PFSK-1 (cell line): ENCODE data around the gene GRIP1.

ENCODE experiments used
- FOXP2 ChIP-seq: optimal IDR thresholded peaks from 2 replicates; pipeline ENCODE3; 2011; ENCODE audit warnings: borderline replicate concordance, control low read depth, inconsistent platforms; ENCODE audit not compliant: insufficient read depth; ENCODE audit errors: extremely low read length, extremely low read depth
- POLR2AphosphoS5 ChIP-seq: IDR thresholded peaks from 2 replicates; pipeline ENCODE4 v1.6.1; 2012; ENCODE audit warnings: low read depth, mild to moderate bottlenecking, control low read depth, low read length, moderate library complexity
- SIN3A ChIP-seq: IDR thresholded peaks from 2 replicates; pipeline ENCODE4 v1.6.1; 2012; ENCODE audit warnings: mild to moderate bottlenecking, low read length, moderate library complexity, borderline replicate concordance; ENCODE audit not compliant: insufficient read depth
- TAF1 ChIP-seq: IDR thresholded peaks from 2 replicates; pipeline ENCODE4 v1.6.1; 2012; ENCODE audit warnings: low read length, control low read depth, borderline replicate concordance; ENCODE audit not compliant: insufficient read depth
- TF ChIP-seq, protein P1 (sequence below), 2 experiments: IDR thresholded peaks; 2 replicates each; pipeline versions ENCODE4 v1.6.1 to v1.8.0; 2011 to 2012; ENCODE audit warnings: low read depth in 2 of 2, low read length in 2 of 2, control low read depth in 1 of 2, inconsistent platforms in 1 of 2, mild to moderate bottlenecking in 1 of 2, moderate library complexity in 1 of 2; ENCODE audit not compliant: insufficient read depth in 1 of 2

The GRIP1 gene

DNA sequence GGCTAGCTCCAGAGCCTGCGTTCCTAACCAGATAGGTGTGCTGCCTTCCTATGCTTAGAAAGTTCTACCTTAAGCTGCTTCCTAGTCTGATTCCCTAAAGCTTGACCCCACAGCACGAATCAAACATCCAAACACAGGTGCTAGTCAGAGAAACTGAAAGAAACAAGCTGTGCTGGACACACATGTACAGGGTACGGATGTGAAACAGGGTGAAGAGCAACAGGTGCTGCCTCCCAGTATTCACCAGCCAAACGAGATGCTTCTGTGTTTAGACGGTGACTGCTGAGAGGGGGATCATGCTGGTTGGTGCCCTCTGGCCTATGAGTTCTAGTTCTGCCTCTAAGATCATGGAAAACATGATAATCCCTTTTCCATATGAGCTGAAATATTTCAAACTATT is 105.3 kb downstream of the GRIP1 start:
- TF ChIP-seq SIN3A (no peak), POLR2AphosphoS5 (no peak), TAF1 (no peak)
- TF ChIP-seq, protein P1, sequence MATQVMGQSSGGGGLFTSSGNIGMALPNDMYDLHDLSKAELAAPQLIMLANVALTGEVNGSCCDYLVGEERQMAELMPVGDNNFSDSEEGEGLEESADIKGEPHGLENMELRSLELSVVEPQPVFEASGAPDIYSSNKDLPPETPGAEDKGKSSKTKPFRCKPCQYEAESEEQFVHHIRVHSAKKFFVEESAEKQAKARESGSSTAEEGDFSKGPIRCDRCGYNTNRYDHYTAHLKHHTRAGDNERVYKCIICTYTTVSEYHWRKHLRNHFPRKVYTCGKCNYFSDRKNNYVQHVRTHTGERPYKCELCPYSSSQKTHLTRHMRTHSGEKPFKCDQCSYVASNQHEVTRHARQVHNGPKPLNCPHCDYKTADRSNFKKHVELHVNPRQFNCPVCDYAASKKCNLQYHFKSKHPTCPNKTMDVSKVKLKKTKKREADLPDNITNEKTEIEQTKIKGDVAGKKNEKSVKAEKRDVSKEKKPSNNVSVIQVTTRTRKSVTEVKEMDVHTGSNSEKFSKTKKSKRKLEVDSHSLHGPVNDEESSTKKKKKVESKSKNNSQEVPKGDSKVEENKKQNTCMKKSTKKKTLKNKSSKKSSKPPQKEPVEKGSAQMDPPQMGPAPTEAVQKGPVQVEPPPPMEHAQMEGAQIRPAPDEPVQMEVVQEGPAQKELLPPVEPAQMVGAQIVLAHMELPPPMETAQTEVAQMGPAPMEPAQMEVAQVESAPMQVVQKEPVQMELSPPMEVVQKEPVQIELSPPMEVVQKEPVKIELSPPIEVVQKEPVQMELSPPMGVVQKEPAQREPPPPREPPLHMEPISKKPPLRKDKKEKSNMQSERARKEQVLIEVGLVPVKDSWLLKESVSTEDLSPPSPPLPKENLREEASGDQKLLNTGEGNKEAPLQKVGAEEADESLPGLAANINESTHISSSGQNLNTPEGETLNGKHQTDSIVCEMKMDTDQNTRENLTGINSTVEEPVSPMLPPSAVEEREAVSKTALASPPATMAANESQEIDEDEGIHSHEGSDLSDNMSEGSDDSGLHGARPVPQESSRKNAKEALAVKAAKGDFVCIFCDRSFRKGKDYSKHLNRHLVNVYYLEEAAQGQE (IDR thresholded peaks at IDR 0.05; ENCODE audit: insufficient read depth in 1 of 2, low read depth in 2 of 2, low read length in 2 of 2) = no peak

DNA sequence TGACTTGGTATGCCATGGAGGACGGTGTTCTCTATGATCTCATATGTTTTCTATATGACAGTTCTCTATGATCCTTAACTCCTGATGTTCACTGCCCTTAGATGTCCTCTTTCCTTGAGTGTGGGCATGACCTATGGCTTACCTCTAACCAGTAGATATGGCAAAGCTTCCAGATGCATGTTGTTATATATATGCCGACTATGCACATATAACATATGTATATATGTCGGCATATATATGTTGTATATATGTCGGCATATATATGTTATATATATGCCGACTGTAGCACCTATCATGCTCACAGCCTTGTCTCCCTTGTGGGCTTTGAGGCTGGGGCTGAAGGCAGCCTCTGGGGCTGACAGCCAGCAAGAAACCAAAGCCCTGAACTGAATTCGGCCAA is 106.0 kb downstream of the GRIP1 start:
- TF ChIP-seq POLR2AphosphoS5 (no peak), TAF1 (no peak), SIN3A (no peak), FOXP2 (no peak)
- TF ChIP-seq, protein P1 (IDR thresholded peaks at IDR 0.05; ENCODE audit: insufficient read depth in 1 of 2, low read depth in 2 of 2, low read length in 2 of 2) = no peak

DNA sequence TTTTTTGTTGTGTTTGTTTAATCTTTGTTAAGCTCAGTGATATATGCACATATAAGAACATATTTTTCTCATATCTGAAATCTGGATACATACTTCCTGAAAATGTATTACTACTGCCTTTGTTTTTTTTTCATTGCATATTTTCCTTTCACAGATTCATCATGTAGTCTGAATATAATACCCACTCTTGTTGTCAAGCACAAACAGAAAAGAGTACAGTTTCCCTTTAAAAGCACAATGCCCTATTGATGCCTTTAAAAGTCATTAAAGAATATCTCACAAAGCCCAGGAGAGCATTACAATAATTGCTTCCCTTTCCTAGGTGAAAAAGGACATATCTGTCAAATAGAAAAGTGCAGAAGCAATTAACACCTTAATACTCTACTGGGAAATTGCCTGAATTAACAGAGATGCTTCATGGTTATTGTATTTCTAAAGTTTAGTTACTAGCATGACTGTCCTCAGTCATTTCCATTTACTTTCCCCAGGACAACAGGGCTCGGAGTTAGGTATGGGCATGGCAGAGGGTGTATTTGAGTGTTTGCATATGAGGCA is 107.4 kb downstream of the GRIP1 start:
- no peak for TF ChIP-seq SIN3A
- TF ChIP-seq FOXP2 = no peak
- TF ChIP-seq TAF1 = no peak
- TF ChIP-seq, protein P1 (IDR thresholded peaks at IDR 0.05; ENCODE audit: insufficient read depth in 1 of 2, low read depth in 2 of 2, low read length in 2 of 2) = no peak
- TF ChIP-seq POLR2AphosphoS5 = no peak

DNA sequence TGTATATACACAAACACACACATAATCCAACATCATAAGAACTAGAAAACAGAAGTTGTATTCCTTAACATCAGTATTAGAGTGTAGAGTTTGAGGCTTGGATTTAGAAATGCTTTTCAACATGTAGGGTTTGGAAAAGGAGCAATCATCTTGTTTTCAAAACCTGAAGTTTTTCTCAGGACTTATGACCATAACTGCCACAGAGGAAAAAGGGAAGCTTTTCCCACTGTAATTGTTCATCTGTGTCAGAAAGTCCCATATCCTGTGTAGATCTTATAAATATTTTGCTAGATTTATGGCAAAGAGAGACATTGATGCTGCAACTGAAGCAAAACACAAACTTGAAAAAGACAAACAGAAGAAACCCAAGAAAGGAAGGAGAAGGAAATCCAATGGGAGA is 115.7 kb downstream of the GRIP1 start:
- no peak for TF ChIP-seq FOXP2
- TF ChIP-seq, protein P1 (IDR thresholded peaks at IDR 0.05; ENCODE audit: insufficient read depth in 1 of 2, low read depth in 2 of 2, low read length in 2 of 2) = no peak
- TF ChIP-seq TAF1 = no peak
- no peak for TF ChIP-seq SIN3A
- no peak for TF ChIP-seq POLR2AphosphoS5

DNA sequence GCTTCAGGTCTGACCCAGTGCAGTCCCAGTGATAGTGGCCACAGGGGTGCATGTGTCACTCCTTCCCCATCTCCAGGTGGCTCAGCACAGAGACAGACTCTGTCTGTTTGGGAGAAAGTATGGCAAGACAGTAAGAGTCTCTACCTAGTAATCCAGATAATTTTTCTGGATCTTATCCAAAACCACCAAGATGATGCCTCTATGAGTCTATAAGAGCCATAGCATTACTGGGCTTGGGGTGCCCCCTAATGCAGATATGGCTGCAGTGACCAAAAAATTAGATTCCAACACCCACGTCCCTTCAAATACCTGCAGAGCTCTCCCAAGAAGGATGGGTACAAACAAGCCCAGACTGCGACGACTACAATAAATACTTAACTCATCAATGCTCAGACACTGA is 123.8 kb downstream of the GRIP1 start:
- TF ChIP-seq FOXP2 (no peak), TAF1 (no peak), POLR2AphosphoS5 (no peak), SIN3A (no peak)
- TF ChIP-seq, protein P1 (IDR thresholded peaks at IDR 0.05; ENCODE audit: insufficient read depth in 1 of 2, low read depth in 2 of 2, low read length in 2 of 2) = no peak
